Loucy (cell line): ENCODE results near the gene IL10RA.

ENCODE experiments used
- H2AFZ ChIP-seq: fragments of 200-600 bp; sonication (generic); 2 replicates; pipeline ENCODE4 v1.6.0; 2016; ENCODE audit warnings: antibody characterized with exemption, mild to moderate bottlenecking, low read length, moderate library complexity
- H3F3A ChIP-seq: fragments of 200-600 bp; 2 replicates; pipeline ENCODE4 v1.6.0; 2016; ENCODE audit warnings: antibody characterized with exemption, low read depth, mild to moderate bottlenecking
- H3K27me3 ChIP-seq: fragments of 200-600 bp; sonication (generic); 2 replicates; pipeline ENCODE4 v1.6.1; 2014; ENCODE audit warnings: low read length, mild to moderate bottlenecking; ENCODE audit not compliant: insufficient read depth, poor library complexity, severe bottlenecking
- H3K36me3 ChIP-seq: fragments of 200-600 bp; sonication (generic); 2 replicates; pipeline ENCODE4 v1.6.1; 2016; ENCODE audit warnings: low read length; ENCODE audit not compliant: insufficient read depth
- H3K4me1 ChIP-seq: fragments of 200-600 bp; sonication (generic); 2 replicates; pipeline ENCODE4 v1.5.1; 2014; ENCODE audit warnings: low read length, mild to moderate bottlenecking; ENCODE audit not compliant: insufficient read depth, poor library complexity, severe bottlenecking
- H3K4me2 ChIP-seq: fragments of 200-600 bp; sonication (generic); 2 replicates; pipeline ENCODE4 v1.6.0; 2014; ENCODE audit warnings: antibody characterized with exemption, low read length, low read depth, mild to moderate bottlenecking; ENCODE audit not compliant: poor library complexity, severe bottlenecking
- H3K4me3 ChIP-seq: fragments of 200-600 bp; sonication (generic); 2 replicates; pipeline ENCODE4 v1.5.1; 2014; ENCODE audit warnings: low read length, mild to moderate bottlenecking, mixed read lengths; ENCODE audit not compliant: poor library complexity, severe bottlenecking
- H3K79me2 ChIP-seq: fragments of 200-600 bp; sonication (generic); 2 replicates; pipeline ENCODE4 v1.6.1; 2014; ENCODE audit warnings: low read length; ENCODE audit not compliant: insufficient read depth
- H3K9ac ChIP-seq: fragments of 200-600 bp; sonication (generic); 2 replicates; pipeline ENCODE4 v1.6.0; 2014; ENCODE audit warnings: mild to moderate bottlenecking, low read depth, low read length, moderate library complexity; ENCODE audit not compliant: poor library complexity, severe bottlenecking
- H3K9me2 ChIP-seq: fragments of 200-600 bp; sonication (generic); replicated peaks from 2 replicates; pipeline ENCODE4 v1.6.1; 2016; ENCODE audit warnings: low read depth, low read length, mixed read lengths
- H3K9me3 ChIP-seq: fragments of 200-600 bp; sonication (generic); 2 replicates; pipeline ENCODE4 v1.6.1; 2014; ENCODE audit warnings: mild to moderate bottlenecking, antibody characterized with exemption, low read length, low read depth; ENCODE audit not compliant: insufficient read depth
- H4K20me1 ChIP-seq: fragments of 200-600 bp; sonication (generic); 2 replicates; pipeline ENCODE4 v1.6.0; 2014; ENCODE audit warnings: antibody characterized with exemption, low read length, mild to moderate bottlenecking; ENCODE audit not compliant: insufficient read depth, poor library complexity, severe bottlenecking
- EZH2phosphoT487 ChIP-seq: fragments of 200-600 bp; IDR thresholded peaks from 2 replicates; pipeline ENCODE4 v1.6.1; 2018; ENCODE audit warnings: antibody characterized with exemption, mild to moderate bottlenecking, moderate library complexity, borderline replicate concordance
- TF ChIP-seq, protein P1 (sequence below): fragments of 200-600 bp; sonication (generic); conservative IDR thresholded peaks from 2 replicates; pipeline ENCODE4 v1.5.1; 2014; ENCODE audit warnings: mild to moderate bottlenecking, antibody characterized with exemption, low read length

IL10RA gene

DNA sequence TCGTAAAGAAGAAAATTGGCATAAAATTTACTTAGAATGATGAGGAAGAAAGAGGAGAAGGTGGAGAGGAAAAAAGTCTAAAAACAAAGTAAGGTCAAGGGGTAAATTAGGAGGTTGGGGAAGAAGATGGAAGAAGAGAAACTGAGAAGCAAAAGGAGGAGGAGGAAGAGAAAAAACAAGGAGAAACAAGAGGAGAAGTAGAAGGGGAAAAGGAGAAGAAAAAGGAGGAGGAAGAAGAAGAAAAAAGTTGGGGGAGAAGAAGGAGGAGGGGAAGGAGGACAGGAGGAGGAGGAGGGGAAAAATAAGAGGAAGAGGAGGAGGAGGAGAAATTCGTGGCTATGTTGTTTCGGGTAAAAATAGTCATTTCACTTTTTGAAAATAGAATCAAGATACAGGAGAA, 42.4 kb downstream of the IL10RA start:
- Histone ChIP-seq H3K4me2 (no peak overlapping the region), H3K4me3 (no peak overlapping the region), H3F3A (no peaks in the 10 kb centered on the region), H3K9me2 (no peaks in the 10 kb centered on the region), H2AFZ (no peak overlapping the region), H3K9me3 (no peaks in the 10 kb centered on the region), H4K20me1 (no peaks in the 10 kb centered on the region), H3K9ac (no peak overlapping the region), H3K79me2 (no peaks in the 10 kb centered on the region), H3K36me3 (no peaks in the 10 kb centered on the region), H3K27me3 (no peaks in the 10 kb centered on the region), H3K4me1 (no peaks in the 10 kb centered on the region)
- no peak for TF ChIP-seq EZH2phosphoT487
- TF ChIP-seq, protein P1, sequence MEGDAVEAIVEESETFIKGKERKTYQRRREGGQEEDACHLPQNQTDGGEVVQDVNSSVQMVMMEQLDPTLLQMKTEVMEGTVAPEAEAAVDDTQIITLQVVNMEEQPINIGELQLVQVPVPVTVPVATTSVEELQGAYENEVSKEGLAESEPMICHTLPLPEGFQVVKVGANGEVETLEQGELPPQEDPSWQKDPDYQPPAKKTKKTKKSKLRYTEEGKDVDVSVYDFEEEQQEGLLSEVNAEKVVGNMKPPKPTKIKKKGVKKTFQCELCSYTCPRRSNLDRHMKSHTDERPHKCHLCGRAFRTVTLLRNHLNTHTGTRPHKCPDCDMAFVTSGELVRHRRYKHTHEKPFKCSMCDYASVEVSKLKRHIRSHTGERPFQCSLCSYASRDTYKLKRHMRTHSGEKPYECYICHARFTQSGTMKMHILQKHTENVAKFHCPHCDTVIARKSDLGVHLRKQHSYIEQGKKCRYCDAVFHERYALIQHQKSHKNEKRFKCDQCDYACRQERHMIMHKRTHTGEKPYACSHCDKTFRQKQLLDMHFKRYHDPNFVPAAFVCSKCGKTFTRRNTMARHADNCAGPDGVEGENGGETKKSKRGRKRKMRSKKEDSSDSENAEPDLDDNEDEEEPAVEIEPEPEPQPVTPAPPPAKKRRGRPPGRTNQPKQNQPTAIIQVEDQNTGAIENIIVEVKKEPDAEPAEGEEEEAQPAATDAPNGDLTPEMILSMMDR, result no peak

DNA sequence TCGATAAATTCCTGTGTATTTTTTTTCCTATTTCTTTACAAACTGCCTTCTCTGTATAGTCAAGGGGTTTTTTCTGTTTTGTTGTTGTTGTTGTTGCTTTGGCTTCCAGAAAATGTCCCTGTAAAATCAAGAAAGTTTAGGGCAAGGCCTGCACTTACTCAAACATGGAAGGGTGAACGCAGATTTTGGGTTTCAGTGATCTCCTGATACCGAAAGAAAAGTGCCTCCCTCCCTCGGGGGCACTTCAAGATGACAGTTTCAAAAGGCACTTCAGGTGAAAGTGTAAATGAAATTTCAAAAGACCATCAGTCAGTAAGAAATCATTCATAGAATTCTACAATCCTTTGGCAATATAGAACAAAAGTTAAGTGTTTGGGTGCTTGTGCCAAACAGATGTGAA, 47.2 kb downstream of the IL10RA start:
- H3K4me2 ChIP-seq, result no peak overlapping the region
- no peaks in the 10 kb centered on the region for H3F3A ChIP-seq
- H2AFZ ChIP-seq, result no peak overlapping the region
- TF ChIP-seq EZH2phosphoT487, result no peak
- TF ChIP-seq, protein P1, result no peak
- no peaks in the 10 kb centered on the region for H3K36me3 ChIP-seq
- no peaks in the 10 kb centered on the region for H3K27me3 ChIP-seq
- H3K9me3 ChIP-seq, result no peaks in the 10 kb centered on the region
- no peaks in the 10 kb centered on the region for H3K9me2 ChIP-seq
- H3K4me1 ChIP-seq, result no peaks in the 10 kb centered on the region
- H3K9ac ChIP-seq, result no peak overlapping the region
- no peaks in the 10 kb centered on the region for H4K20me1 ChIP-seq
- H3K4me3 ChIP-seq, result no peak overlapping the region
- H3K79me2 ChIP-seq, result no peaks in the 10 kb centered on the region

DNA sequence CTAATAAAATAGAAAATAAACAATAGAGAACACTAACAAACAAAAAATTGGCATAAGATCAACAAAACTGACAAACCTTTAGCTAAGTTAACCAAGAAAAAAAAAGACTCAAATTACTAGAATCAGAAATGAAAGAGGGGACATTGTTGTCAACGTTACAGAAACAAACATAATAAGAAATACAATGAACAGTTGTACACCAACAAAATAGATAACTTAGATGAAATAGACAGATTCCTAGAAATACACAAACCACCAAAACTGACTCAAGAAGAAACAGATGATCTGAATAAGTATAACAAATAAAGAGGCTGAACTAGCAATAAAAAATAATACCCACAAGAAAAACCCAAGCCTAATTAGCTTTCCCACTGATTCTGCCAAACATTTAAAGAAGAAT, 55.9 kb downstream of the IL10RA start:
- H3K9me3 ChIP-seq, result no peaks in the 10 kb centered on the region
- no peaks in the 10 kb centered on the region for H3K36me3 ChIP-seq

More for the DNA sequence above, 55.9 kb downstream of the IL10RA start:
- H3F3A ChIP-seq, result no peaks in the 10 kb centered on the region
- no peak overlapping the region for H3K4me3 ChIP-seq
- H3K27me3 ChIP-seq, result no peaks in the 10 kb centered on the region
- H4K20me1 ChIP-seq, result no peaks in the 10 kb centered on the region
- H3K79me2 ChIP-seq, result no peaks in the 10 kb centered on the region
- H2AFZ ChIP-seq, result no peak overlapping the region
- H3K4me2 ChIP-seq, result no peak overlapping the region
- H3K4me1 ChIP-seq, result peaks cover 21% of the 10 kb centered on the region
- TF ChIP-seq, protein P1, result no peak
- TF ChIP-seq EZH2phosphoT487, result no peak
- H3K9me2 ChIP-seq, result no peaks in the 10 kb centered on the region
- no peak overlapping the region for H3K9ac ChIP-seq
